GM12878 (cell line): ENCODE data around the gene DEPDC1B. TPM values are rescaled to one million over a fixed set of nuclear protein-coding genes. Genes with fewer than 3 reads are reported as not detected.

Source experiments
- ATAC-seq: fragments of 200-7000 bp; cut with Tn5 transposase; 3 replicates; pipeline ENCODE4 v1.9.1; 2020; ENCODE audit warnings: mild to moderate bottlenecking, moderate library complexity
- BruUV-seq: library from RNA; stranded (reverse); fragments of 400-500 nt; replicated peaks from 2 replicates; lab custom pipeline; 2021; lab: Mats Ljungman, UMichigan
- CTCF ChIA-PET: fragments of 300-600 bp; sonication (Branson Sonifier 250); formaldehyde crosslinking; extraction: SDS; loops from one replicate; lab custom pipeline; 2021; ENCODE audit warnings: inconsistent platforms; lab: Yijun Ruan, JAX
- POLR2A ChIA-PET: fragments of 350-600 bp; formaldehyde crosslinking; extraction: SDS; loops from one replicate; lab custom pipeline; 2021; ENCODE audit warnings: inconsistent platforms; lab: Charles Lee
- RAD21 ChIA-PET: fragments of 300-600 bp; sonication (Branson Sonifier 250); formaldehyde crosslinking; loops from one replicate; lab custom pipeline; 2023; ENCODE audit warnings: antibody characterized with exemption; ENCODE audit not compliant: unreplicated experiment; lab: Charles Lee
- SMC1A ChIA-PET: fragments of 300-600 bp; sonication (Branson Sonifier 250); formaldehyde crosslinking; loops from one replicate; lab custom pipeline; 2023; ENCODE audit not compliant: unreplicated experiment, uncharacterized antibody; lab: Charles Lee
- DNase-seq: peaks from one replicate; pipeline ENCODE4 v3.0.0-alpha.2; 2011; ENCODE audit warnings: low read depth, low spot score
- FAIRE-seq: peaks from 3 replicates; lab custom pipeline; 2011; peaks lifted over from hg19 to GRCh38; lab: Jason Lieb, UNC
- H2AFZ ChIP-seq: 2 replicates; pipeline ENCODE4 v1.6.0; 2011; ENCODE audit warnings: low read depth, low read length, control low read depth; ENCODE audit not compliant: control insufficient read depth
- H3K27ac ChIP-seq: 2 replicates; pipeline ENCODE4 v1.5.1; 2011; ENCODE audit warnings: control low read depth; ENCODE audit not compliant: control insufficient read depth, insufficient read depth
- H3K27me3 ChIP-seq, 2 experiments: replicated peaks in 1 of 2; 2 replicates each; pipeline versions ENCODE4 v1.6.0 to v1.6.1; 2011; ENCODE audit warnings: low read length in 1 of 2; ENCODE audit not compliant: control insufficient read depth in 2 of 2, insufficient read depth in 2 of 2
- H3K36me3 ChIP-seq, 2 experiments: 2 replicates each; pipeline ENCODE4 v1.5.1; 2011; ENCODE audit warnings: low read length in 1 of 2; ENCODE audit not compliant: control insufficient read depth in 2 of 2, insufficient read depth in 2 of 2
- H3K4me1 ChIP-seq: 2 replicates; pipeline ENCODE4 v1.6.1; 2011; ENCODE audit warnings: mild to moderate bottlenecking, low read length, moderate library complexity, mixed read lengths; ENCODE audit not compliant: control insufficient read depth, insufficient read depth
- H3K4me2 ChIP-seq: 2 replicates; pipeline ENCODE4 v1.6.0; 2011; ENCODE audit warnings: control low read depth; ENCODE audit not compliant: control insufficient read depth, insufficient read depth
- H3K4me3 ChIP-seq: fragments of 200-600 bp; sonication (generic); 2 replicates; pipeline ENCODE4 v1.5.1; 2016
- H3K79me2 ChIP-seq: 2 replicates; pipeline ENCODE4 v1.6.0; 2011; ENCODE audit warnings: low read length; ENCODE audit not compliant: control insufficient read depth, insufficient read depth
- H3K9ac ChIP-seq: 2 replicates; pipeline ENCODE4 v1.8.0; 2011; ENCODE audit warnings: low read length, control low read depth, mixed read lengths; ENCODE audit not compliant: control insufficient read depth, insufficient read depth
- H3K9me3 ChIP-seq: replicated peaks from 3 replicates; pipeline ENCODE4 v1.5.1; 2011; ENCODE audit warnings: mild to moderate bottlenecking, low read length; ENCODE audit not compliant: control insufficient read depth, insufficient read depth
- H4K20me1 ChIP-seq: 2 replicates; pipeline ENCODE4 v1.6.0; 2011; ENCODE audit not compliant: control insufficient read depth, insufficient read depth
- E2F4 ChIP-seq: IDR thresholded peaks from 2 replicates; pipeline ENCODE4 v1.6.1; 2012; ENCODE audit warnings: low read depth, low read length, improper control_type of control experiment
- HDAC2 ChIP-seq: fragments of 200-600 bp; sonication (generic); IDR thresholded peaks from 2 replicates; pipeline ENCODE4 v1.6.1; 2017
- LARP7 ChIP-seq: fragments of 450-650 bp; IDR thresholded peaks from 2 replicates; pipeline ENCODE4 v1.6.1; 2017; ENCODE audit warnings: mild to moderate bottlenecking
- MAX ChIP-seq: IDR thresholded peaks from 2 replicates; pipeline ENCODE4 v1.6.1; 2012; ENCODE audit warnings: low read depth, low read length, improper control_type of control experiment
- MTA2 ChIP-seq: fragments of 450-650 bp; IDR thresholded peaks from 2 replicates; pipeline ENCODE4 v1.6.1; 2016; ENCODE audit warnings: low read depth, mild to moderate bottlenecking, moderate library complexity
- MXI1 ChIP-seq: fragments of 150-350 bp; IDR thresholded peaks from 2 replicates; pipeline ENCODE4 v1.6.1; 2011; ENCODE audit warnings: low read depth, mild to moderate bottlenecking, inconsistent platforms, low read length, improper control_type of control experiment
- NFXL1 ChIP-seq: fragments of 450-650 bp; IDR thresholded peaks from 2 replicates; pipeline ENCODE4 v1.6.1; 2017; ENCODE audit warnings: antibody characterized with exemption, mild to moderate bottlenecking, borderline replicate concordance
- NR2C1 ChIP-seq: fragments of 450-650 bp; IDR thresholded peaks from 2 replicates; pipeline ENCODE4 v1.6.1; 2017; ENCODE audit warnings: antibody characterized with exemption, mild to moderate bottlenecking, moderate library complexity
- PBX3 ChIP-seq: IDR thresholded peaks from 2 replicates; pipeline ENCODE4 v1.6.1; 2011; ENCODE audit warnings: mild to moderate bottlenecking, low read depth, low read length, moderate library complexity; ENCODE audit not compliant: insufficient replicate concordance
- SIX5 ChIP-seq: IDR thresholded peaks from 2 replicates; pipeline ENCODE4 v1.6.1; 2011; ENCODE audit warnings: mild to moderate bottlenecking, low read depth, low read length, moderate library complexity; ENCODE audit not compliant: severe bottlenecking
- STAT1 ChIP-seq: fragments of 450-650 bp; conservative IDR thresholded peaks from 2 replicates; pipeline ENCODE4 v1.6.1; 2014; ENCODE audit warnings: antibody characterized with exemption, mild to moderate bottlenecking
- ZNF207 ChIP-seq: fragments of 450-650 bp; IDR thresholded peaks from 2 replicates; pipeline ENCODE4 v1.6.1; 2014; ENCODE audit warnings: antibody characterized with exemption, mild to moderate bottlenecking, borderline replicate concordance
- WGBS: methylation state at CpG from one replicate; pipeline ENCODE4 v1.1.6; 2016; ENCODE audit warnings: low lambda C conversion rate; ENCODE audit not compliant: insufficient replicate concordance, insufficient coverage; ENCODE audit errors: missing lambda C conversion rate; 5-methylcytosine and 5-hydroxymethylcytosine counted together
- in situ Hi-C: fragments of 300-500 bp; cut with MboI; formaldehyde crosslinking; loops from 9 replicates; pipeline ENCODE4 v1.14.3; 2018; ENCODE audit warnings: mixed read lengths
- intact Hi-C: fragments of 100-400 bp; cut with micrococcal nuclease; formaldehyde crosslinking; loops from one replicate; pipeline ENCODE4 v1.14.2; 2022; ENCODE audit not compliant: unreplicated experiment
- polyA plus RNA-seq, 11 experiments: library from polyadenylated mRNA; depleted of rRNA in 4 of 11; unstranded in 6 of 11; stranded (reverse) in 5 of 11; fragments of >200 nt; fragmentation: Nextera tagmentation in 4 of 11; fragmentation: Illumina TruSeq in 1 of 11; extraction: Ambion mirVana in 4 of 11; extraction: Trizol in 1 of 11; gene quantifications; 1 replicate in 1 of 11; 2 replicates in 10 of 11; pipeline versions ENCODE4 v1.2.1 to v1.2.3, GENCODE V29; 2011 to 2016; ENCODE audit warnings: inconsistent platforms in 2 of 11, missing spikeins in 2 of 11, low read depth in 1 of 11
- total RNA-seq, 4 experiments: library from RNA; depleted of rRNA in 3 of 4; stranded (reverse); fragments of >200 nt in 3 of 4; fragmentation: Illumina TruSeq in 1 of 4; extraction: Trizol in 1 of 4; gene quantifications; 2 replicates each; pipeline versions ENCODE4 v1.2.1 to v1.2.3, GENCODE V29; 2013 to 2021

Gene DEPDC1B
- total and polyA plus RNA-seq, 10 of the 15 experiments (the other 5 are each of a cell fraction or from before 2014, with no cell fraction given) = 29.7 to 56.5 (median 35.5) TPM

- no peak for TF ChIP-seq MAX
These were observed 66.6 kb downstream of the DEPDC1B start (continued) for GRCh38 chr5:60633341-60633740.

GRCh38 chr5:60632153-60632552 lies 67.8 kb downstream of the DEPDC1B start:
- no peaks in the 10 kb centered on the region for H3K79me2 ChIP-seq

More at GRCh38 chr5:60632153-60632552, 67.8 kb downstream of the DEPDC1B start:
- H4K20me1 ChIP-seq = no peaks in the 10 kb centered on the region
- intact Hi-C loops (no loop called here), in situ Hi-C loops (no loop called here)
- no peaks in the 10 kb centered on the region for H3K4me1 ChIP-seq
- H3K4me3 ChIP-seq = no peak overlapping the region
- BruUV-seq = no TSS peak
- no peaks in the 10 kb centered on the region; the same call in 1 of the 3 replicates for H3K9me3 ChIP-seq
- TF ChIP-seq HDAC2 (no peak), MTA2 (no peak), E2F4 (no peak), ZNF207 (no peak), PBX3 (no peak), LARP7 (no peak), MXI1 (no peak), STAT1 (no peak), NFXL1 (no peak), SIX5 (no peak), NR2C1 (no peak)
- POLR2A ChIA-PET = no interaction called here
- H3K27ac ChIP-seq = no peak overlapping the region
- FAIRE-seq (no peak), ATAC-seq (no peak), DNase-seq (no peak)
- H3K9ac ChIP-seq = no peak overlapping the region
- no peak overlapping the region for H3K4me2 ChIP-seq
- CTCF ChIA-PET = no interaction called here
- RAD21 ChIA-PET = no interaction called here
- H3K36me3 ChIP-seq = peaks cover 4 to 10% of the 10 kb centered on the region in 2 experiments
- no peaks in the 10 kb centered on the region for H3K27me3 ChIP-seq
- no peak overlapping the region for H2AFZ ChIP-seq
- 99% methylated on average over 11 of the region's 11 CpGs for WGBS
- SMC1A ChIA-PET = no interaction called here
